Measurements from ENCODE around the gene SRL.

DNA sequence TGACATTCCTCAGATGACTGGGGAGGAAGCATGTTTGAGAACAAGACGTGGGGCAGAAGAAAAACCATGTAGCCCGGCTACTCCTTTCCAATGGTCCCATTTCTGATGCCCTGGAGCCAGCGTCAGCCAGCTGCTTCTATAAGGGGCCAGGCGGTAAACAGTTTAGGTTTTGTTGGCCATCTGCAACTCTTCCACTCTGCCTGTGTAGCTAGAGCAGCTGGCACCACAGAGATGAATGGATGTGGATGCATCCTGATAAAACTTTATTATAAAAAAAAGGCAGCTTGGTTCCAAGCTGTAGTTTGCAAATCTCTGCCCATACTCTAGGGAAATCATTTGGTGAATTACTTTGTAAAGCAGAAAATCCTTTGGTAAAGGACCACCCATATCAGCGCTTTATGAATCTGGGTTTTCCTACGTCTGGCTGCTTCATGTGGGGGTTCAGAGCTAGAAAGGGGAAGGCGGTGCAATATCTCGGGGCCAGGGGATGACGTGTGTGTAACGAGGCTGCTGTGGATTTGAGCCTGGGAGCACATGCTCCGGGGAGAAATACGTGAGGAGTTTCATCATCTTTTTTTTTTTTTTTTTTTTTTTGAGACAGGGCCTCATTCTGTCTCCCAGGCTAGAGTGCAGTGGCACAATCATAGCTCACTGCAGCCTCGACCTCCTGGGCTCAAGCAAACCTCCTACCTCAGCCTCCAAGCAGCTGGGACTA, 3.4 kb upstream of the SRL start:
- TF ChIP-seq POLR2AphosphoS5 (IDR thresholded peaks at IDR 0.05), result no peak
- TF ChIP-seq, protein P1, sequence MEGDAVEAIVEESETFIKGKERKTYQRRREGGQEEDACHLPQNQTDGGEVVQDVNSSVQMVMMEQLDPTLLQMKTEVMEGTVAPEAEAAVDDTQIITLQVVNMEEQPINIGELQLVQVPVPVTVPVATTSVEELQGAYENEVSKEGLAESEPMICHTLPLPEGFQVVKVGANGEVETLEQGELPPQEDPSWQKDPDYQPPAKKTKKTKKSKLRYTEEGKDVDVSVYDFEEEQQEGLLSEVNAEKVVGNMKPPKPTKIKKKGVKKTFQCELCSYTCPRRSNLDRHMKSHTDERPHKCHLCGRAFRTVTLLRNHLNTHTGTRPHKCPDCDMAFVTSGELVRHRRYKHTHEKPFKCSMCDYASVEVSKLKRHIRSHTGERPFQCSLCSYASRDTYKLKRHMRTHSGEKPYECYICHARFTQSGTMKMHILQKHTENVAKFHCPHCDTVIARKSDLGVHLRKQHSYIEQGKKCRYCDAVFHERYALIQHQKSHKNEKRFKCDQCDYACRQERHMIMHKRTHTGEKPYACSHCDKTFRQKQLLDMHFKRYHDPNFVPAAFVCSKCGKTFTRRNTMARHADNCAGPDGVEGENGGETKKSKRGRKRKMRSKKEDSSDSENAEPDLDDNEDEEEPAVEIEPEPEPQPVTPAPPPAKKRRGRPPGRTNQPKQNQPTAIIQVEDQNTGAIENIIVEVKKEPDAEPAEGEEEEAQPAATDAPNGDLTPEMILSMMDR (IDR thresholded peaks at IDR 0.05), result no peak
- TF ChIP-seq POLR2A (IDR thresholded peaks at IDR 0.05), result no peak

All from prostate gland (tissue), 2 donors.